ENCODE measurements around the gene CD300LB.

DNA sequence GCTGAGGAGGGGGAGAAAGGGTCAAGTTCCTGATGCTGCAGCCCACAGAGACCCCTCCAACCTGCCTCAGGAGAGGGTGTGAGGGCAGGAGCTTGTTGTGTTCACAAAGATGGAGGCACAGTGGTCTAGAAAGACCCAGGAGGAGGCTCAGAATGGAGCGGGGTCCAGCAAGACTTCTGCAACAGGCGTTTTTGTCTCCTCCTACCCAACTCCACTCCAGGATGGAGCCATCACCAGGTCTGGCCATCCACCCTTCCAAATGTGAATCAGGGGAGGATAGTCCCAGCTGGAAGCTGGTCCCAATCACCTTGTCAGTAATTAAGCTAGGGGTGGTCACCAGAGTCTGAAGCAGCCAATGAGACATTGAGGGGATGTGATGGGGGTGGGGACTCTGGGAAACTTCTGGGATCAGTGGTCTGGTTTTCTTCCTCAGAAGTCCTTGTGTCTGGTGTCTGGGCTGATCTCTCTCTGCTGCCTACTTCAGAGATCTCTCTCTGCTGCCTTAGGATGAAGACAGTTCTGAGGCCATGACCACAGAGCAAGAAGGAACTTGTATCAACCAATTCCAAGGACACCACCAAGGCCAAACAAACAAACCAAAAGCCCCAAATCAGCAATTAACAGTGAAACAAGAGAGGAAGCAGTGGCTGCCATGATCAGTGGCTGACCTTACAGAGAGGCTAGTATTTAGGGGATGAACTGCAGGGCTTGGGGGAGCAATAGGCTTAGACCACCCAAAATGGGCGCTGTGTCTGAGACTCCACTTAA, 14.5 kb downstream of the CD300LB start:
- TF ChIP-seq, protein P1, sequence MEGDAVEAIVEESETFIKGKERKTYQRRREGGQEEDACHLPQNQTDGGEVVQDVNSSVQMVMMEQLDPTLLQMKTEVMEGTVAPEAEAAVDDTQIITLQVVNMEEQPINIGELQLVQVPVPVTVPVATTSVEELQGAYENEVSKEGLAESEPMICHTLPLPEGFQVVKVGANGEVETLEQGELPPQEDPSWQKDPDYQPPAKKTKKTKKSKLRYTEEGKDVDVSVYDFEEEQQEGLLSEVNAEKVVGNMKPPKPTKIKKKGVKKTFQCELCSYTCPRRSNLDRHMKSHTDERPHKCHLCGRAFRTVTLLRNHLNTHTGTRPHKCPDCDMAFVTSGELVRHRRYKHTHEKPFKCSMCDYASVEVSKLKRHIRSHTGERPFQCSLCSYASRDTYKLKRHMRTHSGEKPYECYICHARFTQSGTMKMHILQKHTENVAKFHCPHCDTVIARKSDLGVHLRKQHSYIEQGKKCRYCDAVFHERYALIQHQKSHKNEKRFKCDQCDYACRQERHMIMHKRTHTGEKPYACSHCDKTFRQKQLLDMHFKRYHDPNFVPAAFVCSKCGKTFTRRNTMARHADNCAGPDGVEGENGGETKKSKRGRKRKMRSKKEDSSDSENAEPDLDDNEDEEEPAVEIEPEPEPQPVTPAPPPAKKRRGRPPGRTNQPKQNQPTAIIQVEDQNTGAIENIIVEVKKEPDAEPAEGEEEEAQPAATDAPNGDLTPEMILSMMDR (IDR thresholded peaks at IDR 0.05) = no peak
- TF ChIP-seq CHD4 (IDR thresholded peaks at IDR 0.05; ENCODE audit: borderline replicate concordance) (no peak), CEBPB (IDR thresholded peaks at IDR 0.05) (no peak), EHMT2 (IDR thresholded peaks at IDR 0.05; ENCODE audit: low read depth) (no peak)
- TF ChIP-seq, protein P2, sequence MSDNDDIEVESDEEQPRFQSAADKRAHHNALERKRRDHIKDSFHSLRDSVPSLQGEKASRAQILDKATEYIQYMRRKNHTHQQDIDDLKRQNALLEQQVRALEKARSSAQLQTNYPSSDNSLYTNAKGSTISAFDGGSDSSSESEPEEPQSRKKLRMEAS (IDR thresholded peaks at IDR 0.05) = no peak

All from A549 (cell line).